Type B pancreatic cell (in vitro differentiated cells): Measurements from ENCODE around the gene IL17RE. TPM values are rescaled to one million over a fixed set of nuclear protein-coding genes. Genes with fewer than 3 reads are reported as not detected.
"Not testable (repeated sequence)": the region's sequence is repeated elsewhere in the genome, so short reads cannot be mapped to it uniquely, and the experiment has no call there.

Source experiments
- DNase-seq: peaks from one replicate; pipeline ENCODE4 v3.0.0; 2021; ENCODE audit warnings: mixed read lengths; ENCODE audit not compliant: unreplicated experiment; ENCODE audit errors: extremely low spot score
- H3K27ac Mint-ChIP-seq: 2 replicates; pipeline ENCODE4 v1.8.0; 2021; ENCODE audit warnings: mild to moderate bottlenecking, mixed read lengths
- H3K27me3 Mint-ChIP-seq: 2 replicates; pipeline ENCODE4 v1.8.0; 2021; ENCODE audit warnings: mixed read lengths
- H3K36me3 Mint-ChIP-seq: 2 replicates; pipeline ENCODE4 v1.8.0; 2021; ENCODE audit warnings: mixed read lengths
- H3K4me1 Mint-ChIP-seq: one replicate; pipeline ENCODE4 v1.8.0; 2021; ENCODE audit warnings: mixed read lengths; ENCODE audit not compliant: unreplicated experiment
- H3K4me3 Mint-ChIP-seq: 2 replicates; pipeline ENCODE4 v1.8.0; 2021; ENCODE audit warnings: mild to moderate bottlenecking, mixed read lengths
- H3K9me3 Mint-ChIP-seq: 2 replicates; pipeline ENCODE4 v1.8.0; 2021; ENCODE audit warnings: mixed read lengths
- long read RNA-seq: library from polyadenylated mRNA; unstranded; transcript quantifications from one replicate; pipeline ENCODE4 v2.0.0, GENCODE V29; 2020
- total RNA-seq: library from RNA; stranded (reverse); gene quantifications from 2 replicates; pipeline ENCODE4 v1.2.1, GENCODE V29; 2021; ENCODE audit warnings: low replicate concordance
- TF ChIP-seq, protein P1 (sequence below): fragments of 200-600 bp; sonication (generic); conservative IDR thresholded peaks from 2 replicates; pipeline ENCODE4 v1.5.0; 2021; ENCODE audit warnings: antibody characterized with exemption, mild to moderate bottlenecking

The IL17RE gene
- total RNA-seq = 13.6 and 24.3 TPM in 2 replicates
- long read RNA-seq, partial matches to known transcripts = 3 of 4 reads
- long read RNA-seq, other reads (novel, unspliced or antisense) = 1 of 4 reads

- no peak for DNase-seq
- Mint-ChIP-seq H3K27ac (peak within 1 kb of the TSS; percentile 81), H3K27me3 (no peaks in the 10 kb centered on the region), H3K4me1 (peaks cover 34% of the 10 kb centered on the region), H3K4me3 (peak within 1 kb of the TSS; percentile 85), H3K36me3 (no peaks in the 10 kb centered on the region), H3K9me3 (no peaks in the 10 kb centered on the region)
- TF ChIP-seq, protein P1, sequence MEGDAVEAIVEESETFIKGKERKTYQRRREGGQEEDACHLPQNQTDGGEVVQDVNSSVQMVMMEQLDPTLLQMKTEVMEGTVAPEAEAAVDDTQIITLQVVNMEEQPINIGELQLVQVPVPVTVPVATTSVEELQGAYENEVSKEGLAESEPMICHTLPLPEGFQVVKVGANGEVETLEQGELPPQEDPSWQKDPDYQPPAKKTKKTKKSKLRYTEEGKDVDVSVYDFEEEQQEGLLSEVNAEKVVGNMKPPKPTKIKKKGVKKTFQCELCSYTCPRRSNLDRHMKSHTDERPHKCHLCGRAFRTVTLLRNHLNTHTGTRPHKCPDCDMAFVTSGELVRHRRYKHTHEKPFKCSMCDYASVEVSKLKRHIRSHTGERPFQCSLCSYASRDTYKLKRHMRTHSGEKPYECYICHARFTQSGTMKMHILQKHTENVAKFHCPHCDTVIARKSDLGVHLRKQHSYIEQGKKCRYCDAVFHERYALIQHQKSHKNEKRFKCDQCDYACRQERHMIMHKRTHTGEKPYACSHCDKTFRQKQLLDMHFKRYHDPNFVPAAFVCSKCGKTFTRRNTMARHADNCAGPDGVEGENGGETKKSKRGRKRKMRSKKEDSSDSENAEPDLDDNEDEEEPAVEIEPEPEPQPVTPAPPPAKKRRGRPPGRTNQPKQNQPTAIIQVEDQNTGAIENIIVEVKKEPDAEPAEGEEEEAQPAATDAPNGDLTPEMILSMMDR = no peak
These were observed at the start of gene IL17RE for GRCh38 chr3:9902372-9903237. IL17RE (plus strand) TSS chr3:9902848; CDS start chr3:9902933, 85 bp downstream.

GRCh38 chr3:9854291-9854940, 48.2 kb upstream of the IL17RE start:
- H3K36me3 Mint-ChIP-seq, DNase-seq, H3K9me3 Mint-ChIP-seq, H3K4me3 Mint-ChIP-seq: not testable (repeated sequence)
- Mint-ChIP-seq H3K4me1 (peaks cover 13% of the 10 kb centered on the region), H3K27ac (peak overlapping the region; percentile 62), H3K27me3 (peaks cover 16% of the 10 kb centered on the region)

DNA sequence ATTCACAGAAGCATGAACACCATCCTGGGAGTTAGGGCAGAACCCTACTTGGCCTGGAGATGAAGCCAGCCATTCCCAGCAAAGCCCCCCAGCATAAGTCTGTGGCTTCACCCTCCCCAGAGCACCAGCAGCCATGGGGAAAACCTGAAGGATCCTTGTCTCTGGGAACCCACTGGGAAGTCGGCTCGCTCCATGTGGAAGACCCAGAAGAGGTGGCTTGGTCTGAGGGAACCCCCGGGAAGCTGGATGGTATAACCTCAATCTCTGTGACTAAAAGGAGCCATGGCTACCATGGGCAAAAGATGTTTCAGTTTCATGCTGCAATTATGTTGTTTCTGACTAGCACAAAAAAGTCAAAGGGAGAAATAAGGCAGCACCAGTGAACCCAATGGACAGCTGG, 47.1 kb upstream of the IL17RE start:
- Mint-ChIP-seq H3K9me3 (no peaks in the 10 kb centered on the region), H3K36me3 (no peaks in the 10 kb centered on the region), H3K4me1 (peaks cover 13% of the 10 kb centered on the region), H3K27me3 (peaks cover 16% of the 10 kb centered on the region), H3K27ac (no peak overlapping the region), H3K4me3 (no peak overlapping the region)
- TF ChIP-seq, protein P1 = no peak
- no peak for DNase-seq

DNA sequence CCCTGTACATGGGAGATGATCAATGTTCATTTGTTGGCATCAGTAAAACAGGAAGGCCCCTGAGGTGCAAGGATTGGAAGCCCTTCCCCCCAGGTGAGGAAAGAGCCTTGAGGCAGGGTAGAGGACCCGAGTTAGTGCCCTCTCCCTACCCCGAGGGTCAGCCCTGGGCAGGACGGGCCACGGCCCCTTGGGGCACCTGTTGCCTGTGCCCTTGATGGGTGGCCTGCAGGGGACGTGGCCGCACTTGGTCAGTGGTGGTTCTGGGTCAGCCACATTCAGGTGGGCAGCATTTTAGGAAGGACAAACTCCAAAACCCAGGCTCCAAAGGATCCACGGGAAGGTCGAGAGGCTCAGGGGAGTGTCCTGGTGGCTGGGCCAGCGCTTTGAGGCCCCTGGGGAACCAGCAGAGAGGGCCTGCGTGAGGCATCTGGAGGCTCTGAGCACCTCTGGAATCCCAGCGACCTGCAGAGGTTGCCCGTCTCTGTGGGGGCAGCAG, 43.1 kb upstream of the IL17RE start:
- Mint-ChIP-seq H3K27me3 (peaks cover 2% of the 10 kb centered on the region), H3K9me3 (no peaks in the 10 kb centered on the region), H3K36me3 (no peaks in the 10 kb centered on the region), H3K4me1 (peaks cover 17% of the 10 kb centered on the region), H3K27ac (no peak overlapping the region), H3K4me3 (no peak overlapping the region)
- no peak for DNase-seq
- TF ChIP-seq, protein P1 = no peak

- H3K27me3 Mint-ChIP-seq = peaks cover 2% of the 10 kb centered on the region
- H3K4me3 Mint-ChIP-seq = no peak overlapping the region
- TF ChIP-seq, protein P1 = no peak
- no peaks in the 10 kb centered on the region for H3K9me3 Mint-ChIP-seq
- peaks cover 16% of the 10 kb centered on the region for H3K4me1 Mint-ChIP-seq
- no peaks in the 10 kb centered on the region for H3K36me3 Mint-ChIP-seq
- no peak overlapping the region for H3K27ac Mint-ChIP-seq
- DNase-seq = no peak
These were observed 41.4 kb upstream of the IL17RE start for GRCh38 chr3:9861201-9861600.
